Esophagus (tissue), 2 donors: ENCODE measurements around the gene HMOX1. TPM values are rescaled to one million over a fixed set of nuclear protein-coding genes. Genes with fewer than 3 reads are reported as not detected.
A peak's percentile ranks its signal among the peaks of the same experiment; 100 is the strongest.

Experiments used
- H3K27ac ChIP-seq, 2 donors: one replicate each; pipeline ENCODE4 v1.5.1; 2013; ENCODE audit warnings: low read depth in 2 of 2, mild to moderate bottlenecking in 2 of 2, inconsistent platforms in 1 of 2, low read length in 1 of 2, moderate library complexity in 1 of 2
- H3K27me3 ChIP-seq, 2 donors: one replicate each; pipeline ENCODE4 v1.6.1; 2013; ENCODE audit warnings: low read length in 2 of 2, control low read depth in 1 of 2, mild to moderate bottlenecking in 1 of 2; ENCODE audit not compliant: insufficient read depth in 2 of 2, control insufficient read depth in 1 of 2
- H3K36me3 ChIP-seq, 2 donors: one replicate each; pipeline ENCODE4 v1.6.1; 2013; ENCODE audit warnings: low read length in 1 of 2; ENCODE audit not compliant: control insufficient read depth in 2 of 2, insufficient read depth in 2 of 2
- H3K4me1 ChIP-seq, 2 donors: one replicate each; pipeline ENCODE4 v1.6.1; 2013; ENCODE audit warnings: low read length in 1 of 2; ENCODE audit not compliant: control insufficient read depth in 2 of 2, insufficient read depth in 2 of 2
- H3K4me3 ChIP-seq, 2 donors: one replicate each; pipeline ENCODE4 v1.5.1; 2013; ENCODE audit warnings: low read length in 2 of 2, mild to moderate bottlenecking in 2 of 2, low read depth in 1 of 2, moderate library complexity in 1 of 2
- H3K9me3 ChIP-seq, 2 donors: one replicate each; pipeline ENCODE4 v1.6.1; 2013; ENCODE audit warnings: mild to moderate bottlenecking in 2 of 2, low read depth in 1 of 2, low read length in 1 of 2, moderate library complexity in 1 of 2; ENCODE audit not compliant: control insufficient read depth in 2 of 2, insufficient read depth in 1 of 2
- WGBS, 2 donors: extraction: QIAGEN DNeasy Blood & Tissue Kit; methylation state at CpG; one replicate each; pipeline ENCODE4 v1.1.7; 2013; 5-methylcytosine and 5-hydroxymethylcytosine counted together
- polyA plus RNA-seq, 2 donors: library from polyadenylated mRNA; stranded (reverse); fragments of 200-250 nt; gene quantifications; one replicate each; pipeline ENCODE4 v1.2.3, GENCODE V29; 2013
- donor health status: healthy with polysubstance abuse.
- donor health status: Bipolar disorder and iron deficiency.

HMOX1 gene
- polyA plus RNA-seq, 2 donors: 46.6 to 74.0 TPM

DNA sequence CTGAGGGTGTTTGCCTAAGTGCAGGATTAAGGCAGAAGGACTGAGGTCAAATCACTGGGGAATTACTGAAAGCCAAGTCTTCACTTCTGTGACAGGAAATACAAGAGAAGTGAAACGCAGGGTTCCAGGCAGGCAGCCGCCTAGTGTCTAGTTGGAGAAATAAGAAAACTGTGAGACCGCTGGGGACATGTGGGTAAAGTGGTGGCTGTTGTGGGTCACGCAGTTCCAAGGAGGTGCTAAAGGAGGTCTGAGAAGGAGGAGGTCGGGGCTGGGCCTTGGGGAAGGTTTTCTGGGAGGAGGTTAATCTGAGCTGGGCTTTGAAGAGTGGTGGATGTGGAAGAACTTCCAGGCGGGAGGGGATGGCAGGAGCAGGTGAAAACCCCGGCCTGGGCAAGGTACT, 30.2 kb downstream of the HMOX1 start:
- H3K27me3 ChIP-seq: no peaks in the 10 kb centered on the region
- H3K36me3 ChIP-seq: peaks cover 24 to 60% of the 10 kb centered on the region in 2 donors
- H3K4me3 ChIP-seq: no peak overlapping the region
- H3K4me1 ChIP-seq: no peaks in the 10 kb centered on the region
- no peaks in the 10 kb centered on the region for H3K9me3 ChIP-seq
- whole genome bisulfite sequencing, 2 donors: 84% methylated on average over 7 of the region's 7 CpGs
- H3K27ac ChIP-seq: no peak overlapping the region

DNA sequence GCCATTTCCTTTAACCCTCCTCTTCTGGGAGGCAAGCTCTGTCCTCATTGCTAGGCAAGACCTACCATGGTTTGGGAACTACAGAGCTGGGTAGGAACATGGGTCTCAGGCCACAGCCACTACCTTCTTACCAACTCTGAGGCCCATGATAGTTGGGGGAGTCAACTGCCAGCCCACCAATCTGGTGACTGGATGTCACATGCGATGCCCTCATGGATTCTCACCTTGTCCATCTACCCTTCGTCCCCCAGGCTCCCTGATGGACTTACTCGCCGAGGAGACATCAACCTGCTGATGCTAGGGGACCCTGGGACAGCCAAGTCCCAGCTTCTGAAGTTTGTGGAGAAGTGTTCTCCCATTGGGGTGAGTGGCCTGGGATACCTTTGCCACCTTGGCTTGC, 32.7 kb downstream of the HMOX1 start:
- 97 to 99% methylated on average over 4 of the region's 4 CpGs for WGBS, 2 donors

GRCh38 chr22:35417606-35418005, 36.7 kb downstream of the HMOX1 start:
- peaks cover 15 to 60% of the 10 kb centered on the region in 2 donors for H3K36me3 ChIP-seq
- no peaks in the 10 kb centered on the region for H3K9me3 ChIP-seq
- H3K4me1 ChIP-seq: peaks cover 0 to 2% of the 10 kb centered on the region in 2 donors
- whole genome bisulfite sequencing, 2 donors: 93 to 94% methylated on average over 9 of the region's 9 CpGs
- no peaks in the 10 kb centered on the region for H3K27me3 ChIP-seq
- peak overlapping the region in 1 of 2 donors; percentile 16 for H3K27ac ChIP-seq
- H3K4me3 ChIP-seq: no peak overlapping the region

More for the DNA sequence above, 32.7 kb downstream of the HMOX1 start:
- Histone ChIP-seq H3K27me3 (no peaks in the 10 kb centered on the region), H3K4me1 (peaks cover 0 to 2% of the 10 kb centered on the region in 2 donors), H3K27ac (no peak overlapping the region), H3K9me3 (no peaks in the 10 kb centered on the region), H3K36me3 (peaks cover 15 to 54% of the 10 kb centered on the region in 2 donors), H3K4me3 (no peak overlapping the region)

DNA sequence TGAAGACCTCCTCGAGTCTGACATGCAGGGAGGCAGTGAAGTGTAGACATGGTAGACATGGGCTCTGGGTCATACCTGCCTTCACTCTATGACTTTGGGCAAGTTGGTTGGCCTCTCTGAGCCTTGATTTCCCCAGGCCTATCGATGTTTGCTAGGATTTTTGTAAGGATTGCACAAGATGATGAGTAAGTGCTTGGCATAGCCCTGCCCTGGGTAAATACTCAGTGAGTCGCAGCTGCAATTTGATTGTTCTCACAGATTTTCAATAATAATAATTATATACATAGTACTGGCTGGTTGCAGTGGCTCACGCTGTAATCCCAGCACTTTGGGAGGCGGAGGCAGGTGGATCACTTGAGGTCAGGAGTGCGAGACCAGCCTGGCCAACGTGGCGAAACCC, 37.2 kb downstream of the HMOX1 start:
- Histone ChIP-seq H3K9me3 (no peaks in the 10 kb centered on the region), H3K27me3 (no peaks in the 10 kb centered on the region), H3K4me1 (peaks cover 0 to 2% of the 10 kb centered on the region in 2 donors), H3K36me3 (peaks cover 17 to 64% of the 10 kb centered on the region in 2 donors), H3K27ac (peak overlapping the region in 1 of 2 donors; percentile 16), H3K4me3 (no peak overlapping the region)
- 56 to 70% methylated on average over 8 of the region's 8 CpGs for WGBS, 2 donors

- H3K36me3 ChIP-seq: peaks cover 19 to 69% of the 10 kb centered on the region in 2 donors
- H3K4me1 ChIP-seq: peaks cover 0 to 2% of the 10 kb centered on the region in 2 donors
- H3K9me3 ChIP-seq: no peaks in the 10 kb centered on the region
- no peak overlapping the region for H3K4me3 ChIP-seq
- no peaks in the 10 kb centered on the region for H3K27me3 ChIP-seq
- no peak overlapping the region for H3K27ac ChIP-seq
- 93 to 98% methylated on average over 3 of the region's 3 CpGs for WGBS, 2 donors
These were observed 37.8 kb downstream of the HMOX1 start for GRCh38 chr22:35418731-35419130.

DNA sequence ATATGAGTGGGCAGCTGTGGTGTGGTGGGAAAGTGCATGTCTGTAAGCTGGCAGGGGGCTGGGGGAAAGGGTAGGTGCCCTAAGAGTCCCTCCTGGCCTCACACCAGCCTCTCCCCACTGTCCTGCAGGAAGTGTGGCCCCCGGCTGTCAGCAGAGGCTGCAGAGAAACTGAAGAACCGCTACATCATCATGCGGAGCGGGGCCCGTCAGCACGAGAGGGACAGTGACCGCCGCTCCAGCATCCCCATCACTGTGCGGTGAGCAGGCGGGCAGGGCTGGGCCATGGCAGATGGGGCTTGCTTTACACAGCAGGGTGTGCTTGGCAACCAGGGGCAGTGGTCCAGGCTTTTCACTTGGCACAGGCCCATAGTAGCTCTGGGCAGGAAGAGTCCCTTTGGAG, 38.9 kb downstream of the HMOX1 start:
- Histone ChIP-seq H3K4me3 (no peak overlapping the region), H3K27ac (no peak overlapping the region), H3K36me3 (peaks cover 29 to 69% of the 10 kb centered on the region in 2 donors), H3K27me3 (no peaks in the 10 kb centered on the region), H3K9me3 (no peaks in the 10 kb centered on the region), H3K4me1 (peaks cover 0 to 2% of the 10 kb centered on the region in 2 donors)
- WGBS, 2 donors: 96 to 97% methylated on average over 10 of the region's 10 CpGs

- 95 to 97% methylated on average over 12 of the region's 12 CpGs for whole genome bisulfite sequencing, 2 donors
- no peaks in the 10 kb centered on the region for H3K9me3 ChIP-seq
- no peak overlapping the region for H3K4me3 ChIP-seq
- peaks cover 0 to 2% of the 10 kb centered on the region in 2 donors for H3K4me1 ChIP-seq
- peaks cover 30 to 57% of the 10 kb centered on the region in 2 donors for H3K36me3 ChIP-seq
- H3K27me3 ChIP-seq: no peaks in the 10 kb centered on the region
- H3K27ac ChIP-seq: no peak overlapping the region
These were observed 40.2 kb downstream of the HMOX1 start for GRCh38 chr22:35421121-35421520.

DNA sequence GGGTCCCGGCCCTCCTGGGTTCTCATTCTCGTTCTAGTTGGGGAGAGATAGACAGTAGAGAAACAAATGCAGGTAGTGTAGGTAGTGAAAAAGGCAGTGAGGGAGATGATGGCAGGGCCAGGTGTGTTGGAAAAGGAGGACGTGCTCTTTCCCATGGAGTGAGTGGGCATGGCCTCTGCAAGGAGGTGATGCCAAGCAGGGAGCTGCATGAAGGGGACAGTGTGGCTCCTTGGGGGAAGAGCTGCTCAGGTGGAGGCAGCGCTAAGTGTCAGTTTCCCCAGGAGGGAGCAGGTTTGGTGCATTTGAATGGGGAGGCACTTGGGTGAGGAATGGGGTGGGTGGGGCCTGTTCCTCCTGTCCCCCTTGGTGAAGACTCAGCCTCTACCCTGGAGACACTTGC, 41.2 kb downstream of the HMOX1 start:
- H3K27ac ChIP-seq: no peak overlapping the region
- H3K4me1 ChIP-seq: peaks cover 0 to 2% of the 10 kb centered on the region in 2 donors
- 95 to 98% methylated on average over 4 of the region's 4 CpGs for WGBS, 2 donors
- H3K27me3 ChIP-seq: no peaks in the 10 kb centered on the region
- H3K9me3 ChIP-seq: no peaks in the 10 kb centered on the region
- peaks cover 26 to 50% of the 10 kb centered on the region in 2 donors for H3K36me3 ChIP-seq
- H3K4me3 ChIP-seq: no peak overlapping the region

DNA sequence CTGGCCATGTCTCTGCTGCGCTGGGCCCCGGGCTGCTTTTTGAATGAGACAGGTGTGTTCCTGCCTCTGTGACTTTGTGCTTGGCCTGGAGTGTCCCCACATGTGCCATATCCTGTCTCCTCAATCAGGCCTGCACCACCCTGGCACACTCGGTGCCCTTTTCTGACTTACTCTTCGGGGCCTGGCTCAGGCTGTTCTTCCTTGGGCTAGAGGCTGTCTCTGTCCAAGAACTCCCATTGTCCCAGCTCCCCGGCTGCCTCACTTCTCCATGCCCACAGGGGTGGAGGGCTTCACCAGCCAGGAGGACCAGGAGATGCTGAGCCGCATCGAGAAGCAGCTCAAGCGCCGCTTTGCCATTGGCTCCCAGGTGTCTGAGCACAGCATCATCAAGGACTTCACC, 42.0 kb downstream of the HMOX1 start:
- no peak overlapping the region for H3K4me3 ChIP-seq
- H3K36me3 ChIP-seq: peaks cover 26 to 45% of the 10 kb centered on the region in 2 donors
- peaks cover 0 to under 1% of the 10 kb centered on the region in 2 donors for H3K4me1 ChIP-seq
- H3K27me3 ChIP-seq: no peaks in the 10 kb centered on the region
- H3K27ac ChIP-seq: no peak overlapping the region
- H3K9me3 ChIP-seq: no peaks in the 10 kb centered on the region
- WGBS, 2 donors: 96 to 97% methylated on average over 9 of the region's 9 CpGs

- Histone ChIP-seq H3K4me1 (no peaks in the 10 kb centered on the region), H3K36me3 (peaks cover 23 to 44% of the 10 kb centered on the region in 2 donors), H3K27ac (no peak overlapping the region), H3K9me3 (no peaks in the 10 kb centered on the region), H3K4me3 (no peak overlapping the region), H3K27me3 (no peaks in the 10 kb centered on the region)
- 95% methylated on average over 26 of the region's 26 CpGs for WGBS, 2 donors
These were observed 43.2 kb downstream of the HMOX1 start for GRCh38 chr22:35424081-35424480.
